Medulla oblongata (tissue), 1 donor: ENCODE data around the gene DPF3.
"Not testable (repeated sequence)": the region's sequence is repeated elsewhere in the genome, so short reads cannot be mapped to it uniquely, and the experiment has no call there.

Experiments
- DNase-seq: peaks from one replicate; pipeline ENCODE4 v3.0.0-alpha.2; 2015; ENCODE audit errors: extremely low spot score

DPF3 gene

DNA sequence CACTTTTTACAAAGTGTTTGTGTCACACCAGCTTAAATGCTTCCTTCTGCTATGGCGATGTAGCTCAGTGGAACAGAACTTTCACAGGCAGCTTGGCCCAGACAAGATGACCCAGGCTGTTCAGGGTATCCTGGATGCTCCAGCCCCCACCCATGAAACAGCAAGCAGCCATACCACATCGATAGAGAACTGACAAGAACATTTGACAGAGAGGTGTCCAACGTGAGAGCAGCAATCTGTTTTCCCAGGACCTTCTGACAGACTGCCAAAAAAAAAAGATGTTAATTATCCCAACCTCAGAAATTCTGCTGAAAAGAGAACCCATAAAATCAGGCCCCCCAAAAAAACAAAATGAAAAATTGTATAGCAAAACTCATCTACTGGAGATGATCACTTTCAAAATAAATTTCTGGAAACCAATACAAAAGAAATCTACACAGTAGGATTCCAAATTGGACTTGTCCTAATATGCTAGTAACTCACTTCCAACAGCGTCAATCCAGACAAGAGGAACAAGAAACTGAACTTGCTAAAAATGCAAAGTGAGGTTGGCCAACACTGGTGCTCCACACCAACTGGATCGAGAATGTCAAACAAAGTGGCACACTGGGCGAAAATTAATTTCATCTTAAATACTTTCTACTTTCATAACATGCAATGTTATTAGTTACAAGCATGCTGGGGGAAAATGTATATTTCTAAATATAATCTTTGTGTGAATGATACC is 118.8 kb downstream of the DPF3 start:
- DNase-seq, result peak; percentile 21

DNA sequence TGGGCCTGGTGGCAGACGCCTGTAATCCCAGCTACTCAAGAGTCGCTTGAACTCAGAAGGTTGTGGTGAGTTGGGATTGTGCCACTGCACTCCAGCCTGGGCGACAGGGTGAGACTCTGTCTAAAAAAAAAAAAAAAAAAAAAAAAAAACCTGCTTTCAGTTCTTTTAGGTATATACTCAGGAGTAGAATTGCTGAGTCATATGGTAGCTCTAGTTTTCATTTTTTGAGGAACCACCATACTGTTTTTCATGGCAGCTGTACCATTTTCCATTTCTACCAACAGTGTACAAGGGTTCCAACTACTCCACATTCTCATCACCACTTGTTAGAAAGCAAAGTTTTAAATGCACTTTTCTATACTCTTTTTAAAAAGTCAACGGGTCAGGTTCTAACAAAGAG is 119.8 kb downstream of the DPF3 start:
- DNase-seq, result no peak

DNA sequence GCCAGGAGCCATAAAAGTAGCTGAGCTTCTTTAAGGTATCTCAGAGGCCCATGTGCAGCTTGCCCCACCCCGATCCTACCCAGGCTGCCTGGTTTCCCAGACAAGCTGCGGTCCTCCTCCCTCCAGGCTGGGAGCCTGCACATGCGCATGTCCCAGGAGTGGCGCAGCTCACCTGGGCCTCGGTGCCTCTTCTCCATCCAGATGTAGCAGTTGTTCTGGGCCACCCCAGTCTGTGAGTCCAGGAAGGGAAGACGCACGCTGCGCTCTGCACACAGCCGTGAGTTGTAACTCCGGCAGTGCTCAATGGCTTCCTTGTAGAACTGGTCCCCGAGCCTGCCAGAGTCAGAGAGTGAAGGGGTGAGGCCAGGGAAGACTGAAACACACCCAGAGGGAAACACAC is 122.3 kb downstream of the DPF3 start:
- DNase-seq, result no peak

DNA sequence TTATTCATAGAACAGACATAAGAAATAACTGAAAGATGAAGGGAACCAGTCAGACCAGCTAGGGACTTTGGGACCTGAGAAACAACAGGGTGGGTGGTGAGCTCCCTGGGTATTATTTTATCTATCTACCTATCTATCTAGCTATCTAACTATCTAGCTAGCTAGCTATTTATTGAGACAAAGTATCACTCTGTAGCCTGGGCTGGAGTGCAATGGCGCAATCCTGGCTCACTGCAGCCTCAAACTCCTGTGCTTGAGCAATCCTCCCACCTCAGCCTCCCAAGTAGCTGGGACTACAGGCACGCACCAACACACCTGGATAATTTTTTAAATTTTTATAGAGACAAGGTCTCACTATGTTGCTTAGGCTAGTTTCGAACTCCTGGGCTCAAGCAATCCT is 127.6 kb downstream of the DPF3 start:
- no peak for DNase-seq

DNA sequence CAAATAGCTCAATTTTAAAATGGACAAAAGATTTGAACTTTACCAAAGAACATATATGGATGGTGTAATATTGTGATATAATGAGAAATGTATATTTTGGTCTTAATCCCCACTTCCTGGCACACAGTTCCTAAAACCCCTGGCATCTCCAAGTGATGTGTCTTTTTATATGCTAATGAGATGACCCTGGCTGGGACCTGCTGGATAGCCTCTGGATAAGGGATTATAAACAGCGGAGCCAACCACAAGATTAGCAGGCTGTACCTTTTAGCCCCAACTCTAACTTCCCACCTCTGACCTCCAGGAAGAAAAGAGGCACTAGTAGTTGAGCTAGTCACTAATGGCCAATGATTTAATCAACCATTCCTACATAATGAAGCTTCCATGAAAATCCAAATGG is 130.0 kb downstream of the DPF3 start:
- no peak for DNase-seq

DNA sequence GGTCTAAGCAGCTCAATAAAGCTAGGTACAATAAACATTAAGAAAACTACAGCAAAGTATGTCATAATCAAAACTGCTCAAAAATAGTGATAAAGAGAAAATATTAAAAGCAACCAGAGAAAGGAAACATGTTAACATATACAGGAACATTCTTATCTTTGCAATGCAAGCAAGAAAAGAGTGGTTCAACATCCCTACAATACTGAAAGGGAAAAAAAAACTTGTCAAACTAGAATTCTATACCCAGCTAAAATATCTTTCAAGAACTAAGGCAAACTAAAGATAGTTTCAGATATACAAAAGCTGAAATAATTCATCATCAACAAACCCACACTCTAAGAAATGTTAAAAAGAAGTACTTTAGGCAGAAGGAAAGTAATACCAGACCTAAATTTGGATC is 134.2 kb downstream of the DPF3 start:
- no peak for DNase-seq

DNA sequence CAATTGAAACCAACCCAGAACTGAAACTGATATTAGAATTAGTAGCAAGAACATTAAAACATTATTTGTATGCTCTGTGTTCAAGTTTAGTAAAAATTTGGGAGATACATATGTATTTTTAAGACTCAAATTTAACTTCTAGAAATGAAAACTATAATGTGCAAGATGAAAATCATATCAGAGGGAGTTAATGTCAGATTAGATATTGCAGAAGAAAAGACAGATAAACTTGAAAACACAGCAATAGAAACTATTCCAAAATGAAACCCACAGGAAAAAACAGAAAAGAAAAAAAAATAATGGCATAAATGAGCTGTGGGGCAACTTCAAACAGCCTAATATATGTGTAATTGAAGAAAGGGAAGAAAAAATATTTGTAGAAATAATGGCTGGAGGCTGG is 134.9 kb downstream of the DPF3 start:
- DNase-seq, result no peak

DNA sequence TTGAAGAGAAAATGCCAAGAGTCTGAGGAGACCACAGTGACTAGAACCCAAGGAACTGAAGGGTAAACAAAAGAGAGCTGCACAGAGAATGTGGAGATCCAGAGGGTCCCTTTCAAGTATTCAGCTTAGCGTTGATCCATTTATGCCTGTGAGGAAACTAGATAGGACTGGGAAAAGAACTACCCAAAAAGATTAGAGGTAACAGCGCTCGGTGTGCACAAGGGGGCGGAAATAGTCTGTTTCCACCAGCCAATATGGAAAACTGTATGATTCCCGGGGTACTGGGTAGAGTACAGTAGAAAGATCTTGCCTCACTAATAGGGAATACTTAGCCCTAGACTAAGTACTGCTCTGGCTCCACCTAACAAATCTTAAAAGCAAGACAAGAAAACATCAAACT is 135.5 kb downstream of the DPF3 start:
- DNase-seq, result no peak

DNA sequence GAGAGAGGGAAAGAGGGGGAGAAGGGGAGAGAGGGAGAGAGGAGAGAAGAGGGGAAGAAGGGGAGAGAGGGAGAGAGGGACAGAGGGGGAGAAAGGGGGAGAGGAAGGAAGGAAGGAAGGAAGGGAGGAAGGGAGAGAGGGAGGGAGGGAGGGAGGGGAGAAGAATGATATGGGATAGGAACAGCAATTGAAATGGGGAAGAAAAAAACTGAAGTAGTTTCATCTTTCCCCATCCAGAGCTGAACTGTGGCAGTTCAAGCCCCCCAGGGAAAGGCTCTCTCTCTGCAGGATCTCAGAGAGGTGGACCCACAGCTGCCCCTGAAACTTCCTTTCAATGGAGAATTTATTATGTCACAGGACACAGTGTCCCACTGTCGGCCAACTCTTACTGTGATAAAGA is 136.9 kb downstream of the DPF3 start:
- DNase-seq, result no peak

DNA sequence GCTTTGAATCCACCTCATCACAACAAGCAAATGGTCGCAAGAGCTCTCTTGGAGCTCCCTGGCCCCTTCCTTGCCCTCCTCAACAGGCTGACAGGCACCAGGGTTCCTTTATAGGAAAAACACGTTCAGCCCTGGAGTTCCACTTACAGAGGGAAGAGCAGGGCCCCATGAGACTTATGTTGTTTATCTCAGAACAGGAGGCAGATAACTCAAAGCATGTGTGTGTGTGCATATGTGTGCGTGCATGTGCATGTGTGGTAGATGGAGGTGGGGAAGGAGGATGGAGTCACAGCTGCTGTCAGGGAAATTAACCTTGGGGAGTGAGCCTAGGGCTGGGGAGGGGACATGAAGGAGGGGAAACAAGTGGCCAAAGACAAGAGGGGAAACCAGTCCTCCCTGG is 138.1 kb downstream of the DPF3 start:
- DNase-seq, result no peak

DNA sequence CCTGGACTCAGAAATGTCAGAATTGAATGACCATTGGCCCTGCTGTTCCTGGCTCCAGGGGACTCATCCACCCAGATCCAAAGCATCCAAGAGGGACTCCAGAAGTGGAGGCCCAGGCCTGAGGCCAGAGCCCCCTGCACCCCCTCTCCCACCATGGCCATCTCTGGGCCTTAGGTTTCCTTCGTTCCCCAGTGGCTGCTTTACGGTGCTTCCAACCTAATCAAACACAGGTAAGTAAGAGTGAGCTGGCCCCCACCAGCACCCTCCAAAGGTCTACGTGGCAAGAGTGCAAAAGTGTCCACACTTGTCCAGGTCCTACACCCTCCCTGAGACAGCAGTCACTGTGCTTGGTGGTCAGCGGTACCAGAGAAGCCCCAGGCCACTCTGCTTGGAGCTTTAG is 139.0 kb downstream of the DPF3 start:
- no peak for DNase-seq

DNA sequence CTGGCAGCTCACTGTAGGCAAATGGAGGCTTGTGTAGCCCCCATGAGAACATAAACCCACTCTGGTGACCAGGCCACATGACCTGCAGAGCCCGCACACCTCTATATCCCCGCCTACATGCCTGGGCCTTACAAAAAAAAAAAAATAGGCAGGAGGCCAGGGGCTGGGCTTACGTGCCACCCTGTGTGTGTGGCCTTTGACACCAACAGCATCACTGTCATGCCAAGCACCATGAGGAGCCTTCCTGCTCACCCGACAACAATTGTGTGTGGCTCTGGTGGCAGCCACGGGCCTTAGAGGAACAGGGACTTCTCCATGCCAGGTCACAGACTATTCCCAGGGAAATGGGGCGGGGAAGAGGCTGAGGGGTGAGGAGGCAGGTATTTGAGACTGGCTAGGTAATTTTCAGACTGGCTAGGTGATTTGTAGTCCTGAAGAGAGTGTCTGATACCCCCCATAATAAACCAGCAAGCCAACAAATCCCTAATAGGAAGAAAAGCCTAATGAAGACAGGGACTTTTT is 140.0 kb downstream of the DPF3 start:
- DNase-seq, result no peak

DNA sequence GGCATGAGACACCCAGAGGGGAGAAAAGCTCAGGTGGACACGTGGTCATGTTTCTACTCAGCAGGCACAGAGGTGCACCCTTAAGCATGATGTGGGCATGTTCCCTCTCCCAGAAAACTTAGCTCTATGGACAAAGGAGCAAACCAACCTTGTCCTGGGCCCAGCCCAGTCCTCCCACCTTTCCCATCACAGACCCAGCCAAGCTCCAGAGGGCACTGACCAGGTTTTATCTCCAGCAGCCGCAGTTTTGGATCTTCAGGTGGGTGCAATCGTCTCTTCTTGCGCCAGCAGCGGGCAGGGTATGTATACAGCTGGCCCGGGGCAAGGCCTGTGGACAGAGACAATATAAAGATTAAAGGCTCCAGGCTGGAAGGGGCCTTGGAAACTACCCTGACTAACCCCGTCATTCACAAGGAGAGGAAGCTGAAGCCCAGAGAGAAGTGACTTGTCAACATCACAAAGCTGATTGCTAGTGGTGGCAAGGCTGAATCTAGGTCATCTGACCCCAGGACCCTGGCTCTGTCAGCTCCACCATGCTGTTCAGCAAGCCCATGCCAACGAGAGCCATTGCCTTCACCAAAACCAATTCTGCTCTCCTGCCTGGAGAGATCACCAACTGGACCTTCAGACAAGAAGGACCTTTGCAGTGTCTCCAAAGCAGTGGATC is 140.7 kb downstream of the DPF3 start:
- no peak for DNase-seq

DNA sequence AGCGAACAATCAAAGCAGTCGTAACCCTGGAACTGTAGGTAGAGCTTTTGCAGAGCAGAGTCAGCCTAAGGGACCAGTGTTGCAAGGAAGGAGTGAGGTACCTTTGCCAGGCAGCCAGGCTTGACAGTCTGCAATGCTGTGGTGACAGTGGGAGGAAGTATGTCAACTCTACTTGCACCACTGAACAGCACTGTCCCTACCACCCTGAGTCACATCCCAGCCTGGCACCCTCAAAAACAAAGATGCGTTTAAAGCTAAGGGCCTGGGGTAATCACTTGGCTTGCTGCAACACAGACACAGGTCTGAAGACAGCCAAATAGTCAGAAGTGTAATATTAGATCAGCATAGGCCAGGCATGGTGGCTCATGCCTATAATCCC is 141.9 kb downstream of the DPF3 start:
- no peak for DNase-seq

DNA sequence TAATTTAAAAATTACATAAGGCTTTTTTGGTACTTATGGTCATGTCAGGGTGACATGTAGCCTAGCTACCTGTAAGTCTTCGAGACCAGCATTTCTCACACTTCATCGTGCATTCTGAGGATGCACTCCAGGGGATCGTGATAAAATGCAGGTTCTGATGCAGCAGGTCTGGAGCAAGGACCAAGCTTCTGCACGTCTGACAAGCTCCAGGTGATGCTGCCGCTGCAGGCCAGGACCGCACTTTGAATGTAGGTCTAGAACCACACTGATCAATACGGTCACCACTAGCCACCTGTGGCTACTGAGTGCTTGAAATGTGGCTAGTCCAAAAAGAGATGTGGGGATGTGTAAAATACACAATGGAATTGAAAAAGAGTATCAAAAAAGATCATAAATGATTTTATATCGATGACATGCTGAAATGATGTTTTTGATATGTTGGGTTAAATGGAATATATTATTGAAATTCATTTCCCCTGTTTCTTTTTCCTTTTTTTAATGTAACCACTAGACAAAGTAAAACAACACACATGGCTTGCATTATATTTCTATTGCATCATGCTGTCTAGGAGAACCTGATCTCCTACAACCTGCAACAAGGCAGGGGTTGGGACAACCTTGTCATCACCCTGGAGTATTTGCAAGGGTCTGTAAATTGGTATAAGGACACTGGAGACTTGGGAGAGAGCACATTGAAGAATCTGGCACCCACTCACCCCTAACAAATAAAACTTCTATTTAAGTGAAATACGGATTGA is 142.4 kb downstream of the DPF3 start:
- no peak for DNase-seq

DNA sequence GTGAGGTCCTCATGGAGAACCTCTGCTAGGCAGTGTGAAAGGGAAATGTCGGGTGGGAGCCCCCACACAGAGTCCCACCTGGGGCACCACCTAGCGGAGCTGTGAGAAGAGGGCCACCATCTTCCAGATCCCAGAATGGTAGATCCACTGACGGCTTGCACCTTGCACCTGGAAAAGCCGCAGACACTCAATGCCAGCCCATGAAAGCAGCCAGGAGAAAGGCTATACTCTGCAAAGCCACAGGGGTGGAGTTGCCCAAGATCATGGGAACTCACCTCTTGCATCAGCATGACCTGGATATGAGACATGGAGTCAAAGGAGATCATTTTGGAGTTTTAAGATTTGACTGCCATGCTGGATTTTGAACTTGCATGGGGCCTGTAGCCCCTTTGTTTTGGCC is 145.0 kb downstream of the DPF3 start:
- not testable (repeated sequence) for DNase-seq

DNA sequence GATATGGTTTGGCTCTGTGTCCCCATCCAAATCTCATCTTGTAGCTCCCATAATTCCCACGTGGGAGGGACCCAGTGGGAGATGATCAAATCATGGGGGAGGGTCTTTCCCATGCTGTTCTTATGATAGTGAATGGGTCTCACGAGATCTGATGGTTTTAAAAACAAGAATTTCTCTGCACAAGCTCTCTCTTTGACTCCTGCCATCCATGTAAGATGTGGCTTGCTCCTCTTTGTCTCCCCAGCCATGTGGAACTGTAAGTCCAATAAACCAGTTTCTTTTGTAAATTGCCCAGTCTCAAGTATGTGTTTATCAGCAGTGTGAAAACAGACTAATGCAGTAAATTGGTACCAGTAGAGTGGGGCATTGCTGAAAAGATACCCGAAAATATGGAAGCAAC is 146.2 kb downstream of the DPF3 start:
- DNase-seq, result no peak

DNA sequence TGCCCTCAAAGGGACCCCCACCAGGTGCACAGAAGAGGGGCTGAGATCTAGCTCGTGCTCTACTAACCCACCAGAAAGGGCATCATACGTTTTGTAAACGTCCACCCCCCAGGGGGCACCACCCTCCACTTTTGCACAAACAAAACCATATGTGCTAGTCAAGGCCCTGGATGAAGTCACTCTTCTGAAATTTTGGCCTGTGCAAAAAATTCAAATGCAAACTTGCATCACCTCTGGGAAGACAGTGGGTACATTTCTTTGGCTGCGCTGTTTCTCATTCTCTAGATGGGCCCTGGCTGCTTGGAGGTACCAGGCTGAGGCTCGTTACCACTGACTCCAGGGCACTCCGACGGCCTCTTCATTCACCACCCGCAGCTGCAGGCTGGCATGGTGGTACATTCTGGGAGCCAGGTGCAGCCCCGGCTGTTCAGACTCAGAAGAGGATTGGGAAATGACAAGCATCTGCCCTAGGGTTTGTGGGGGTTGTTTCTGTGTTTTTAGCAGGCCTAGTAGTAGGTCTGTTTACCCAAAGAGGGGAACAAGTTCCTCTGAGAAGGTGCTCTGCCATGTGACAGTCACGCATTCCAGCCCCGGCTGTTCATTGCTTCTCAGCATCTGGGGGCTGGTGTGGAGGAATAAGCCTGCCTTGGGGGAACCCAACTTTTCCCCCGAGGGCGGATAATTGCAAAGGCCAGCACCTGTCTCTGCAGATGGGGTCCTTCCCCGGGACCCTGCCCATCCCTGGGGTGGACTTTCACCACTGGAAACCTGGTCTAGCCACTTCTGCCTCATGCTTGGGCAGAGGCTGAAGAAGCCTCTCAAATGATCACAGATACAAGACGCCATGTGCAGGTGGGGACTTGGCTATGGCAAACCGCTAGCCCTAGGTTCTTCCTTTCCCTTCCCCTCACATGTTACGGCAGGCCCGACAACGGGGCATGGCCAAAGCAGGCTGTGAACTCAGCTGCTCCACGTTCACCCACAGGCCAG is 147.6 kb downstream of the DPF3 start:
- no peak for DNase-seq

DNA sequence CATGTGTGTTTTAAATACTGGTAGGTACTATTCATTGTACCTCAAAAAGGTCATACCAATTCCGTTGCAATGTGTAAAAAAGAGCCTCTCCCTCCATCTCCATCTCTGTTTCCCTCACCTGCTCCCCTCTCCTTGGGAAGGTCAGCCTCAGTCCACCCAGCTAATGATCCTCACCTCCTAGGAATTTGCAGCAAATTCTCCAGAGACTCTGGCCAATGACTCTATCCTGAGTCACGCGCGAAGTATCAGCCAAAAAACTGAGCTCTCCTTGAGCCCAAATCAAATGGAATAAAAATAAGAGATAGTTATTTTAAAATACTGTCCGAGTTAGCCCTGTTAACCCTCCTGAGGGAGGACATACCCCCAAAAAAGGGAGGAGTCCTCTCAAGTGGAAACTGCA is 148.4 kb downstream of the DPF3 start:
- DNase-seq, result no peak

DNA sequence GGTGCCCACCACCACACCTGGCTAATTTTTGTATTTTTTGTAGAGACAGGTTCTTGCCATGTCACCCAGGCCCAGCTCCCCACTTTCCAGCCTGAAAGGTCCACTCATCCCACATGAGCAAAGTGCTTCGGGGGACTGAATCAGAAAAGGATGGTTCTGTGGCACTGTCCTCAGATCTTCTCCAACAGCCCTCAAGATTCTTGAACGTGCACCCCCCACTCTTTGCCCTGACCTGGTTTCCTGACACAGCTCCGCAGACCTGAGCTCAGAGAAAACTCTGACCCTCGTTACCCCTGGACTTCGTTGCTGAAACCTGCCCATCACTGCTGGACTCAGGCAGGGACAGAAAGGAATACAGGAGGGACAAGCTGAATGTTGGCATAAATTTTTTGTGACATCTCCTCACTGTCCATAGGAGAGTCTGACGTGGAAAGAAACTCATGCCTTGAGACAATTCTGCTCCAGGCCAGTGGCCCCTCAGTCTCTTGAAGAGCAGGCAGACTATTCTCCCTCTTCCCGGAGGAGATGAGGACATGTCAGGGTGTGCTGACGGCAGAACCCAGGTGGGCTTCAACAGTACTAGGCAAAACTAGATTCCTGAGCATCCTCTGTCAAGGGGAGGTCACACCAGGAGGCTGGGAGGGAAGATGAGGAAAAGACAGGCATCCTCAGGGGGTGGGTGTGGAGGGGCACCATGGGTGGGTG is 149.3 kb downstream of the DPF3 start:
- no peak for DNase-seq

DNA sequence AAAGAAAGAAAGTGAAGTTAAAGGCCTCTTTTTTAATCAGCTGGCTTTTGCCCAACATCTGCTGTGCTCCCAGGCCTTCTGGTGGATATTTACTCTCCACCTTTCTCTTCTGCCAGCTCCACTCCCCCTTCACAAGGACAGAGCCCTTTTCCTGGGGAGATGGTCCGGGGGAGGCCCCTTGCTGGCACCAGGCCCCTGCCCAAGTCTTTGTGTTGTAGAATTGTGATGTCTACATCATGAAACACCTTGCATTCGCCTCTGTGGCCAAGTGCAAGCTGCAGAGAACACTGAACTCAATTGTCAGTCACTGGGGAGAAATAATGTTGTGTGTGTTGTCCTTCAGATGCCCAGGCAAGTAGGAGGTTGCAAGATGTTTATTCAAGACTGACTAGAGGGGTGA is 150.3 kb downstream of the DPF3 start:
- DNase-seq, result peak; percentile 51
